ENCODE measurements around the gene NCOA1.

The NCOA1 gene

DNA sequence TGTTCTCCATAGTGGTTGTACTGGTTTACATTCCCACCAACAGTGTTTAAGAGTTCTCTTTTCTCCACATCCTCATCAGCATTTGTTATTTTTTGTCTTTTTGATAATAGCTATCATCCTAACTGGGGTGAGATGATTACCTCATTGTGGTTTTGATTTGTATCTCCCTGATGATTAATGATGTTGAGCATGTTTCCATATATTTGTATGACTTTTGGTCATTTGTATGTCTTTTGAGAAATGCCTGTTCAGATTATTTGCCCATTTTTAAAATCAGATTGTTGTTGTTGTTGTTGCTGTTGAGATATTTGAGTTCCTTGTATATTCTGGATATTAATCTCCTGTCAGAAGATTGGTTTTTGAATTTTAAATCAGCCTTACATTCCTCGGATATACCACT, 147.5 kb downstream of the NCOA1 start:
- Histone ChIP-seq H3K79me2 (ENCODE audit: insufficient read depth, low read length) (no peaks in the 10 kb centered on the region), H3K27ac (ENCODE audit: low read depth, low read length, poor library complexity, severe bottlenecking) (no peak overlapping the region), H2AFZ (ENCODE audit: low read length) (no peak overlapping the region), H3K9me3 (ENCODE audit: low read length) (no peaks in the 10 kb centered on the region), H3K9ac (ENCODE audit: low read length) (no peak overlapping the region), H4K20me1 (ENCODE audit: insufficient read depth, low read length) (no peaks in the 10 kb centered on the region), H3K27me3 (ENCODE audit: insufficient read depth, low read length) (no peaks in the 10 kb centered on the region), H3K4me3 (ENCODE audit: low read depth, low read length, poor library complexity, severe bottlenecking) (no peak overlapping the region), H3K9me2 (ENCODE audit: low read depth, low read length) (no peaks in the 10 kb centered on the region), H3K4me2 (ENCODE audit: low read length) (no peak overlapping the region), H3K36me3 (ENCODE audit: insufficient read depth, low read length) (no peaks in the 10 kb centered on the region), H3K4me1 (ENCODE audit: insufficient read depth, low read length, severe bottlenecking) (peaks cover 6% of the 10 kb centered on the region), H3F3A (ENCODE audit: insufficient read depth, low read length) (no peaks in the 10 kb centered on the region)
- TF ChIP-seq, protein P1, sequence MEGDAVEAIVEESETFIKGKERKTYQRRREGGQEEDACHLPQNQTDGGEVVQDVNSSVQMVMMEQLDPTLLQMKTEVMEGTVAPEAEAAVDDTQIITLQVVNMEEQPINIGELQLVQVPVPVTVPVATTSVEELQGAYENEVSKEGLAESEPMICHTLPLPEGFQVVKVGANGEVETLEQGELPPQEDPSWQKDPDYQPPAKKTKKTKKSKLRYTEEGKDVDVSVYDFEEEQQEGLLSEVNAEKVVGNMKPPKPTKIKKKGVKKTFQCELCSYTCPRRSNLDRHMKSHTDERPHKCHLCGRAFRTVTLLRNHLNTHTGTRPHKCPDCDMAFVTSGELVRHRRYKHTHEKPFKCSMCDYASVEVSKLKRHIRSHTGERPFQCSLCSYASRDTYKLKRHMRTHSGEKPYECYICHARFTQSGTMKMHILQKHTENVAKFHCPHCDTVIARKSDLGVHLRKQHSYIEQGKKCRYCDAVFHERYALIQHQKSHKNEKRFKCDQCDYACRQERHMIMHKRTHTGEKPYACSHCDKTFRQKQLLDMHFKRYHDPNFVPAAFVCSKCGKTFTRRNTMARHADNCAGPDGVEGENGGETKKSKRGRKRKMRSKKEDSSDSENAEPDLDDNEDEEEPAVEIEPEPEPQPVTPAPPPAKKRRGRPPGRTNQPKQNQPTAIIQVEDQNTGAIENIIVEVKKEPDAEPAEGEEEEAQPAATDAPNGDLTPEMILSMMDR (IDR thresholded peaks at IDR 0.05; ENCODE audit: low read length): no peak
- TF ChIP-seq EZH2 (IDR thresholded peaks at IDR 0.05; ENCODE audit: borderline replicate concordance, low read length): no peak

DNA sequence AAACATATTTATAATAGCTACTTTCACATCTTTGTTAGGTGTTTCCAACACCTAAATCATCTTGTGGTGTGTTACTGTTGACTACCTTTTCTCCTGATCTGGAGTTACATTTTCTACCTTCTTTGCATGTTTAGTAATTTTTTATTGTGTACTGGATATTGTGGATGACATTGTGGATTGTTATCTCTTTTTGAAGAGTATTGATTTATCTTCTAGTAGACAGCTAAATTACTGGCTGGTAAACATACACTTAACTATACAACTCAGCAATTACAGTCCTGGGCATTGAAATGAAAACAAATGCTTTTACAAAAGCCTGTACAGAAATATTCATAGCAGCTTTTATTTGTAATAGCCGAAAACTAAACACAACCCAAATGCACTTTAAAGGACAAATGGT, 151.3 kb downstream of the NCOA1 start:
- Histone ChIP-seq H3K36me3 (ENCODE audit: insufficient read depth, low read length) (no peaks in the 10 kb centered on the region), H3K9me3 (ENCODE audit: low read length) (no peaks in the 10 kb centered on the region), H3K27ac (ENCODE audit: low read depth, low read length, poor library complexity, severe bottlenecking) (no peak overlapping the region), H3K79me2 (ENCODE audit: insufficient read depth, low read length) (no peaks in the 10 kb centered on the region), H3K4me3 (ENCODE audit: low read depth, low read length, poor library complexity, severe bottlenecking) (no peak overlapping the region), H3F3A (ENCODE audit: insufficient read depth, low read length) (no peaks in the 10 kb centered on the region), H3K9me2 (ENCODE audit: low read depth, low read length) (no peaks in the 10 kb centered on the region), H2AFZ (ENCODE audit: low read length) (no peak overlapping the region), H3K27me3 (ENCODE audit: insufficient read depth, low read length) (no peaks in the 10 kb centered on the region), H3K9ac (ENCODE audit: low read length) (no peak overlapping the region), H4K20me1 (ENCODE audit: insufficient read depth, low read length) (no peaks in the 10 kb centered on the region), H3K4me2 (ENCODE audit: low read length) (no peak overlapping the region), H3K4me1 (ENCODE audit: insufficient read depth, low read length, severe bottlenecking) (peaks cover 6% of the 10 kb centered on the region)
- TF ChIP-seq, protein P1 (IDR thresholded peaks at IDR 0.05; ENCODE audit: low read length): no peak
- no peak for TF ChIP-seq EZH2 (IDR thresholded peaks at IDR 0.05; ENCODE audit: borderline replicate concordance, low read length)

DNA sequence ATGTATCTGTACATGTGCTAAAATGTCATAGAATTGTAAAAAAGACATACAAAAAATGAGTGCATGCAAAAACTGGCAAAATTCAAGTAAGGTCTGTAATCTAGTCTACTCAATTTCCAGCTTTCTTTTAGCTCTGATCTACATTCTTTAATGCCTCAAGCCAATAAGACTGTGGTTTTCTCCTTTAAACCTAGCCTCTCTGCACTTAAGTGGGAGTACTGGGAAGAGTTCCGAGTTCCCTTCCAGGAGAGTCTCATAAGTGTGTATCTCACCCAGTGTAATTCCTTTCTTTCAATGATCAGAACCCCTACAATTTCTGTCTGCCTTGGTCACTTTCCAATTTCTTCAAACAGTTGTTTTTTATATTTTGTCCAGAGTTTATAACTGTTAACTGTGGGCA, 152.0 kb downstream of the NCOA1 start:
- TF ChIP-seq, protein P1 (IDR thresholded peaks at IDR 0.05; ENCODE audit: low read length): no peak
- TF ChIP-seq EZH2 (IDR thresholded peaks at IDR 0.05; ENCODE audit: borderline replicate concordance, low read length): no peak

More for the DNA sequence above, 152.0 kb downstream of the NCOA1 start:
- no peaks in the 10 kb centered on the region for H3F3A ChIP-seq (ENCODE audit: insufficient read depth, low read length)
- H3K27ac ChIP-seq (ENCODE audit: low read depth, low read length, poor library complexity, severe bottlenecking): no peak overlapping the region
- H3K4me3 ChIP-seq (ENCODE audit: low read depth, low read length, poor library complexity, severe bottlenecking): no peak overlapping the region
- no peaks in the 10 kb centered on the region for H3K36me3 ChIP-seq (ENCODE audit: insufficient read depth, low read length)
- H3K9me2 ChIP-seq (ENCODE audit: low read depth, low read length): no peaks in the 10 kb centered on the region
- H3K79me2 ChIP-seq (ENCODE audit: insufficient read depth, low read length): no peaks in the 10 kb centered on the region
- H3K4me2 ChIP-seq (ENCODE audit: low read length): no peak overlapping the region
- no peak overlapping the region for H2AFZ ChIP-seq (ENCODE audit: low read length)
- no peaks in the 10 kb centered on the region for H4K20me1 ChIP-seq (ENCODE audit: insufficient read depth, low read length)
- H3K27me3 ChIP-seq (ENCODE audit: insufficient read depth, low read length): no peaks in the 10 kb centered on the region
- H3K4me1 ChIP-seq (ENCODE audit: insufficient read depth, low read length, severe bottlenecking): peaks cover 6% of the 10 kb centered on the region
- H3K9ac ChIP-seq (ENCODE audit: low read length): no peak overlapping the region
- H3K9me3 ChIP-seq (ENCODE audit: low read length): no peaks in the 10 kb centered on the region
